Inflammatory macrophage (primary cell): ENCODE results near the gene TSSC4.
A peak's percentile ranks its signal among the peaks of the same experiment; 100 is the strongest.

Experiments used
- DNase-seq, 2 donors: peaks; one replicate each; pipeline ENCODE4 v3.0.0-alpha.2; 2020 to 2022

The TSSC4 gene

GRCh38 chr11:2387266-2387987 is 13.1 kb upstream of the TSSC4 start:
- no peak for DNase-seq

GRCh38 chr11:2388431-2389376 is 11.8 kb upstream of the TSSC4 start:
- DNase-seq, result no peak

- no peak for DNase-seq
Observed at GRCh38 chr11:2389377-2390026, 11.0 kb upstream of the TSSC4 start.

- DNase-seq, result no peak
Observed at GRCh38 chr11:2390091-2390724, 10.3 kb upstream of the TSSC4 start.

GRCh38 chr11:2390725-2391151 is 9.8 kb upstream of the TSSC4 start:
- DNase-seq, result no peak

GRCh38 chr11:2391181-2391975 is 9.2 kb upstream of the TSSC4 start:
- DNase-seq, result no peak

- DNase-seq, result no peak
Observed at GRCh38 chr11:2392241-2392959, 8.2 kb upstream of the TSSC4 start.

- DNase-seq, result no peak
Observed at GRCh38 chr11:2393111-2393868, 7.3 kb upstream of the TSSC4 start.

GRCh38 chr11:2393941-2394817 is 6.4 kb upstream of the TSSC4 start:
- no peak for DNase-seq

- DNase-seq, result no peak
Observed at GRCh38 chr11:2394818-2395105, 5.8 kb upstream of the TSSC4 start.

- DNase-seq, result no peak
Observed at GRCh38 chr11:2395211-2395730, 5.3 kb upstream of the TSSC4 start.

- DNase-seq, result no peak
Observed at GRCh38 chr11:2395856-2396255, 4.7 kb upstream of the TSSC4 start.

- no peak for DNase-seq
Observed at GRCh38 chr11:2396471-2396870, 4.1 kb upstream of the TSSC4 start.

GRCh38 chr11:2397005-2397404 is 3.5 kb upstream of the TSSC4 start:
- DNase-seq, result no peak

- no peak for DNase-seq
Observed at GRCh38 chr11:2398664-2399355, 1.7 kb upstream of the TSSC4 start.

- DNase-seq, result peak in 1 of 2 donors; percentile 9
Observed at GRCh38 chr11:2399488-2400068, 972 bp upstream of the TSSC4 start.

- DNase-seq, result peak in 1 of 2 donors; percentile 16
Observed at GRCh38 chr11:2400762-2401435, 349 bp downstream of the TSSC4 start.
